GOT3 (cell line): Measurements from ENCODE around the gene CHID1.

Experiments used
- DNase-seq: peaks from one replicate; lab custom pipeline; 2025; ENCODE audit warnings: mixed read lengths; lab: John Stamatoyannopoulos, UW

The CHID1 gene

GRCh38 chr11:933142-933851, 22.7 kb upstream of the CHID1 start:
- no peak for DNase-seq

DNA sequence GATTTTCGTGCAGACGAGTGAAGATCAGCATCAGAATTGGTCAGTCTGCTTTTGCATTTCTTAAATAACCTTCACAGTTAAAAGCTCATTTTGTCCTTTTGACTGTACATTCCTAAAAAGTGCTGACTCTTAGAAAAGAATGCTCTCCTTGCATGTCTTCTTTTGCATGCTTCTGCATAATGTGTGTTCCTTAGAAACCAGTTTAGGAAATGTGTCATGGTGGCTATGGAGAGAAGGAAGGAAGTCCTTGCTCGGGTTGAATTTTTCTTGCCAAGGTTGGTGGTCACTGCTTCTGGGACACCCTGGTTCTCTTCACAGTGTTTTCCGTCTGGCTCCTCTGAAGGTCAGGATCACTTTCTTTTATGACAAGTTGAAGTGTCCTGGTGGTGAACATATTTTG, 21.8 kb upstream of the CHID1 start:
- DNase-seq = no peak

DNA sequence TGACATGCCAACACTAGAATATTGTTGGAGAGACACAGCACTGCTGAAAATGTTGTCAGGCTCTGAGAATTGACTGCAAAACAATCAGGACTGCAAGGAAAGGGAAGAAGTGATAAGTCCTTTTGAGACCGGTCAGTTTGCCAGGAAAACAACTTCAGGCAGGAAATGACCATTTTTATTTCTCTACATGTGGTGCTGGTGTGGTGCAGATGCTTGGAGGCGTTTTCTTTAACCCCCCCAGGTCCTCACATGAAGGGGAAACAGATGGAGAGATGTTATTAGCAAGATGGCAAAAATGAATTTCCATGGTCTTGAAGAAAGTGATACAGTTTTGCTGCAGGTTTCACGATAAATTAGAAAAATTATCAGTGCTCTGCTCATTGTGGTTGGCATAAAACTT, 20.8 kb upstream of the CHID1 start:
- no peak for DNase-seq

DNA sequence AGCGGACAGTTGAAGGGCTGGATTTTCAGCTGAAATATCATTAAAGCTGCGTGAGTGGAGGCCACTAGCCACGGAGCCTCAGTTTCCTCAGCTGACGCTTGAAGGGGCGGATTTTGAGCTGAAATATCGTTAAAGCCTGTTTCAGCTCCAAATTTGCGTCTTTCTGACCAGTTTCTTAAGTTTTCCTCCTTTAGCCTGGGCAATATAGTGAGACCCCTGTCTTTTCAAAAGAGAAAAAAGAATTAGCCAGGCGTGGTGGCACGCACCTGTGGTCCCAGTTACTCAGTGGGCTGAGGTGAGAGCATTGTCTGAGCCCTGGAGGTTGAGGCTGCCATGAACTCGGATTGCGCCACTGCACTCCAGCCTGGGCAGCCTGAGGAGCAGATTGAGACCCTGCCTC, 18.8 kb upstream of the CHID1 start:
- no peak for DNase-seq

- no peak for DNase-seq
These were observed 18.2 kb upstream of the CHID1 start for GRCh38 chr11:928786-929185.

- DNase-seq = no peak
These were observed 17.3 kb upstream of the CHID1 start for GRCh38 chr11:927871-928270.

GRCh38 chr11:926341-926916, 15.8 kb upstream of the CHID1 start:
- DNase-seq = no peak

DNA sequence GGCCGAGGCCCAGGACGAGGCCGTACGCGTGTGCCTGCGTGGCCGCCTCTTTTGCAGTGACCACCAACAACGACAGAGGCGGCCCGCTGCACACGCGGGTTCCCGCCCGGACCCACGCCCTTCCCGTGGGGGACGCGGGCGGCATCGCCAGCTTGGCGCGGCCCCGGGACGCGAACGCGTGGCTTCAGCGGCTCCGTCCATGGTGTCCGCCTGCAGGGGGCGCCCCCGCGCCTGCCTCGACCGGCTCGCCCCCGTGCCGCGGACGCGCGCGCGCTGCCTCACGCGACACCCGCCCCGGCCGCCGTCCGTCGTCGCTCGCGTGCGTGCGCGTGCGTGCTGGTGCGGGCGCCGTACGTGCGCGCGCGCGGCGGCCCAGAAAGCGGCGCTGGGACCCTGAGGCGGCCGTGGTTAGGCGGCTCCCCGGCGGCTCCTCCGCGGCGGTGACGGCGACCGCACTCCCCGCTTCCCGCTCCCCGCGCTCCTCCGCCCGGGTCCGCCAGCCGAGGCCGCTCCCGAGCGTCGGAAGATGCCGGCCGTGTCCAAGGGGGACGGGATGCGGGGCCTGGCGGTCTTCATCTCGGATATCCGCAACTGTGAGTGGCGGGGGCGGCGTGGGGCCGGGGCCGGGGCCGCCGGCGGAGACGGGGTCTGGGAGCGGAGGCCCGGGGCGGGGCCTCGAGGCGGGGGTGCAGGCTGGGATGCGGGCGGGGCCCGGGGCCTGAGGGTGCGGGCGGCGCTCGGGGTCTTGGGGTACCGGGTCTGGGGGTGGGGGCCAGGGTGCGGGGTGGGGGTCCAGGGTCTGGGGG, 15.1 kb upstream of the CHID1 start, which contains the start of gene AP2A2:
TSS of gene AP2A2 (plus strand) at position 375 of the 806 bp plus-strand sequence. CDS start at position 527, 152 bp downstream.
- peak; percentile 25 for DNase-seq

- DNase-seq = no peak
These were observed 14.5 kb upstream of the CHID1 start for GRCh38 chr11:925158-925495.

DNA sequence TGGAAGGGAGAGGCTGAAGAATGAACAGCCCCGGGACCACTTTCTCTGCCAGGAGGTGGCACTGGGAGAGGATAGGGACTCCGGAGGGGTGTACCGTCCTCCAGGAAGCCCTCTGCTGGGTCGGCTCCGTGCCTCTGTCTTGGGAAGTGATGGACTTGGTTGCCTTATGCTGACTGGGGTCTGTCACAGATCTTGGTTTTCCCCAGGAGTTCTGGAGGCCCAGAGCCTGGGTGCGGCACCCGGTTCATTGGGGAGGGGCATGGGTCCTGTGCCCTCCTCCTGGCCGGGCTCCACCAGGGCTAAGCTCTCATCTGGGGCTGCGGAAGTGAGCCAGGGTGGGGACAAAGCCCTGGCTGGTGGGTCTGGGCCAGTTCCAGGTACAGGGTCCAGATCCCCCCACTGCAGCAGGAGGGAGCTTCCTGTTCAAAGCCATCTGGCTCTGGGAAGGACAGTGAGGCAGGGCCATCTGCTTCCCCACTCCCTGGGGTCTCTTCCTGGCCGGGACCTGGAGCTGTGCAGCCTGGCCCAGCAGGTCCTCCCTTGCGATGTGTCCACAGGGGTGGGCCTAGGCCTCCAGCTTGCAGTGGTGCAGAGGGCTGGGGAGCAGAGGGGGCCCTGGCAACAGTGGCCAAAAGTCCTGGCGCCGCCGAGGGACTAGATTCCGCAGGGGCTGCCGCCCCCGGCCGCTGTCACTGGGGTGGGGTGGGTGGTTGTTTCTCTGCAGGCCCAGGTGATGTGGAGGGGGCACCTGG, 14.0 kb upstream of the CHID1 start:
- DNase-seq = no peak

DNA sequence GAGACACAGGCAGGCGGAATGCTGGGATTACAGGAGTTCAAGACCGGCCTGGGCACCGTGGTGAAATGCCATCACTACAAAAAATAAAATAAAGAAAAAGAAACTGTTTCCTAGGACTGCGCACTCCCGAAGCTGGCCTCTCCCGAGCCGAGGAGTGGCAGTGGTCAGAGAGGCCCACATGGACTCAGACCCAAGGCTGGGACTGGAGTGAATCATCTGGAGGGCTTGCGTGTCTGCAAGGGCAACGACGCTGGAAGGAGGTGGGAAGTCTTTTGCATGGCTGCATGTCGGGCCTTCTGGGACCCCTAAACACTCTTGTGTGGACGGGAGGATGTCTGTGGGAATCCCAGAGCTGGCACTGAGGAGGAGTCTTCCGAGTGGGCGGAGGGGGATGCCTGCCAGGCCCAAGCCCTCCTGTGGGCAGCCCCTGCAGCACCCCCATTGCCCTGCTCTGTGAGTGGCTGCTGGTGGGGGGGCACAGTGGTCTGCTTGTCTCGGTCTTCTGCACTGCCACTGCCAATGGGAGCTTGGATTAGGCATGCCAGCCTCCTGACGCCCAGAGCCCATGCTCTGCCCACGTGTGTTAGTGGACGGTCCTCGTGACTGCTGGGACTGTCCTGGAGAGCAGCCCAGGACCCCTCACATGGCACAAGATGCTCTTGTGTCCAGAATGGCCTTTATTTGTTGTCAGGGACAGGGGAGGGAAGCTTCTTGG, 13.2 kb upstream of the CHID1 start:
- no peak for DNase-seq

- DNase-seq = no peak
These were observed 11.5 kb upstream of the CHID1 start for GRCh38 chr11:921921-922678.

GRCh38 chr11:917426-917825, 6.8 kb upstream of the CHID1 start:
- no peak for DNase-seq

GRCh38 chr11:914747-915501, 4.3 kb upstream of the CHID1 start:
- no peak for DNase-seq

DNA sequence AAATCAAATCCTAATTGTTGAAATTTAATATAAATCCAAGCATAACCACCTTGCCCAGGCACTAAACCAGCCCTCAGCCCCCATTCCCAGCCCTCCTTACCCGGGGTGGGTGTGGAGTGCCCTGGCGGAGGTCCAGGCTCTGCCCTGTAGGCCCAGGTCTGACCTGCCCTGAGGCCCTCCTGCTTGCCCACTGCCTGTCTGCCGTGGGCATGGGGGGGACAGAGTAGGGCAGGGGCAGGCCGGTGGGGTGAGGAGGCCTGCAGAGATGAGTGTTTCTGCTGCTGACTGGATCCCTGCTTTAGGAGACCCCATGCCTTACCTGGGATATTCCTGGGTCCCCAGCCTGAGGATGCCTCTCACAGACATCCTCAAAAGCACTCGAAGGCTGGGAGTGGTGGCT, 3.6 kb upstream of the CHID1 start:
- DNase-seq = no peak

- no peak for DNase-seq
These were observed 2.4 kb upstream of the CHID1 start for GRCh38 chr11:913043-913442.

- no peak for DNase-seq
These were observed 1.7 kb upstream of the CHID1 start for GRCh38 chr11:912266-912665.

DNA sequence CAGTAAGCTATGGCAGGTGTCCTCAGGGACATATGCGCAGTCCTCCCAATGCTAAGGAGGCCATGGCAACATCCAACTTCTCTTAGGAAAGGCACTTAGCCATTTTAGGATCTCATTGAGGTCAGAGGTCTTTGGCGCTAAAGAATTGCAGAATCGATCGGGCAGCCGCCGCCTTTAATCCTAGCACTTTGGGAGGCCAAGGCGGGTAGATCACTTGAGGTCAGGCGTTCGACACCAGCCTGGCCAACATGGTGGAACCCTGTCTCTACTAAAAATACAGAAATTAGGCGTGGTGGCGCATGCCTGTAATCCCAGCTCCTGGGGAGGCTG, 1.2 kb upstream of the CHID1 start:
- DNase-seq = no peak

DNA sequence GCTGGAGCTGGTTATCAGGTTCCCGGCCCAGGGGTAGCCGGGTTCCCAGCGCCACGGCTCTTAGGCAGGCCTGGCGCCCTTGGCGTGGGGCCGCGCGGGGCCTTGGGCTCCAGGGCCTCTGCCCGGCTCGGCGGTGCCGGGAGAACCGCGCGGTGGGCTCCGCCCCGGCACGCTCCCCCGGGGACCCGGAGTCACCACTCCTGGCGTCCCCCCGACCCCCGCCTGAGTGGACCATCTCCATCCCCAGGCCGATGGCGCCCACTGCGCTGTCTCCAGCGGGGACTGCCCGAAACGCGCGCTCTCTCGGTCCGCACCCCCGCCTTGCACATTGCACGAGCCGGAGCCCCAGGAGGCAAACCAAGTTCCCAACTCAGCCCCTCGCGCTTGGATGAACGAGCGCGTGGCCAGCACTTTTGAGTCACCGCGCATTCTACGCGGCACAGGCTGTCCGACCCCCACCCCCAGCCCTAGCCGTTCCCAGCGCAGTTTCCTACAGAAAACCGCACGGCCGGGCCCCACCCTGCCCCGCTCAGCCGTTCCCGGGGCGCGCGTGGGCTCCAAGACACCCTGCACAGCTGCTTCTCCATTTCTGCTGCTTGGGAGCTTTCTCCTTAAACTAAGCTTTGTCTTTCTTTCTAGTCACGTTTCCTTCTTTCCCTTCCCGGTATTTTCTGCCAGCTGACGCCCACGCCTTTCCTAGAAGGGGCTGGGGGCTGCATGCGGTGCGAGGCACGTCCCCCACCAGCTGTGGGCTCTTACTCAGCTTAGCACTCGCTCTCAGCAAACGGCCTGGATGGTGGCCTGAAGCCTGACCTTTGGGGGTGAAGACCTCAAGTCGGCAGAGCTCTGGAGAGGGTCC, 650 bp upstream of the CHID1 start:
- no peak for DNase-seq
